Panc1 (cell line): ENCODE measurements around the gene OSGIN1. TPM values are rescaled to one million over a fixed set of nuclear protein-coding genes. Genes with fewer than 3 reads are reported as not detected.

Experiments used
- ATAC-seq: fragments of 200-7000 bp; cut with Tn5 transposase; 2 replicates; pipeline ENCODE4 v1.9.1; 2020; ENCODE audit warnings: mild to moderate bottlenecking, moderate library complexity
- BruUV-seq: library from RNA; stranded (reverse); fragments of 400-500 nt; replicated peaks from 2 replicates; lab custom pipeline; 2021; lab: Mats Ljungman, UMichigan
- CTCF ChIA-PET: fragments of 300-600 bp; sonication (Branson Sonifier 250); formaldehyde crosslinking; loops from one replicate; lab custom pipeline; 2022; ENCODE audit warnings: antibody characterized with exemption; lab: Charles Lee
- POLR2A ChIA-PET: fragments of 300-600 bp; sonication (Branson Sonifier 250); formaldehyde crosslinking; loops from one replicate; lab custom pipeline; 2022; ENCODE audit warnings: antibody characterized with exemption; lab: Charles Lee
- DNase-seq: peaks from one replicate; pipeline ENCODE4 v3.0.0-alpha.2; 2010; ENCODE audit warnings: low read depth, low spot score
- H3K27ac ChIP-seq: 2 replicates; pipeline ENCODE4 v1.5.1; 2011; ENCODE audit warnings: mild to moderate bottlenecking, low read length, inconsistent platforms
- H3K27me3 ChIP-seq: fragments of 200-500 bp; sonication (Bioruptor generic); 2 replicates; pipeline ENCODE4 v1.6.0; 2014; ENCODE audit warnings: low read length, inconsistent platforms; ENCODE audit not compliant: control insufficient read depth, insufficient read depth
- H3K36me3 ChIP-seq: fragments of 200-500 bp; sonication (Bioruptor generic); 2 replicates; pipeline ENCODE4 v1.5.1; 2014; ENCODE audit warnings: inconsistent platforms, mild to moderate bottlenecking, low read length, moderate library complexity; ENCODE audit not compliant: control insufficient read depth, insufficient read depth
- H3K4me1 ChIP-seq: 2 replicates; pipeline ENCODE4 v1.5.1; 2011; ENCODE audit warnings: inconsistent platforms, mild to moderate bottlenecking, low read length, moderate library complexity; ENCODE audit not compliant: control insufficient read depth, insufficient read depth
- H3K4me3 ChIP-seq, 2 experiments: 2 replicates each; pipeline ENCODE4 v1.5.1; 2011 to 2012; ENCODE audit warnings: low read depth in 2 of 2, low read length in 2 of 2, mild to moderate bottlenecking in 2 of 2, inconsistent platforms in 1 of 2, moderate library complexity in 1 of 2
- H3K9me3 ChIP-seq: fragments of 200-500 bp; sonication (Bioruptor generic); 2 replicates; pipeline ENCODE4 v1.5.1; 2014; ENCODE audit warnings: low read depth, mild to moderate bottlenecking, inconsistent platforms, low read length, moderate library complexity; ENCODE audit not compliant: control insufficient read depth, insufficient read depth
- POLR2AphosphoS5 ChIP-seq: IDR thresholded peaks from 2 replicates; pipeline ENCODE4 v1.6.1; 2012; ENCODE audit warnings: mild to moderate bottlenecking, low read depth, low read length, moderate library complexity
- SIN3A ChIP-seq: IDR thresholded peaks from 2 replicates; pipeline ENCODE4 v1.6.1; 2012; ENCODE audit warnings: low read depth, mild to moderate bottlenecking, low read length, moderate library complexity, borderline replicate concordance; ENCODE audit not compliant: insufficient read depth
- TCF7L2 ChIP-seq: IDR thresholded peaks from 2 replicates; pipeline ENCODE4 v1.6.1; 2011; ENCODE audit warnings: mild to moderate bottlenecking, low read depth, low read length, inconsistent platforms
- in situ Hi-C: cut with HindIII; loops from 2 replicates; pipeline ENCODE4 v1.10.0; 2016; ENCODE audit warnings: low sequenced_read_pairs, low pct_unique_long_range_greater_than_20kb
- intact Hi-C: fragments of 100-400 bp; cut with micrococcal nuclease; formaldehyde crosslinking; loops from one replicate; pipeline ENCODE4 v1.10.0; 2022; ENCODE audit not compliant: unreplicated experiment
- total RNA-seq: library from RNA; stranded (reverse); gene quantifications from one replicate; pipeline ENCODE4 v1.2.1, GENCODE V29; 2021; ENCODE audit not compliant: unreplicated experiment
- TF ChIP-seq, protein P1 (sequence below), 2 experiments: IDR thresholded peaks; 2 replicates each; pipeline ENCODE4 v1.6.1; 2011 to 2012; ENCODE audit warnings: low read depth in 2 of 2, control low read depth in 1 of 2, low read length in 1 of 2, mild to moderate bottlenecking in 1 of 2, moderate library complexity in 1 of 2; ENCODE audit not compliant: insufficient read depth in 1 of 2
- TF ChIP-seq, protein P2 (sequence below): fragments of 450-650 bp; IDR thresholded peaks from 2 replicates; pipeline ENCODE4 v1.5.1; 2017; ENCODE audit warnings: mild to moderate bottlenecking

The OSGIN1 gene
- total RNA-seq, 1 experiment from 2014 or later = 4.9 TPM

DNA sequence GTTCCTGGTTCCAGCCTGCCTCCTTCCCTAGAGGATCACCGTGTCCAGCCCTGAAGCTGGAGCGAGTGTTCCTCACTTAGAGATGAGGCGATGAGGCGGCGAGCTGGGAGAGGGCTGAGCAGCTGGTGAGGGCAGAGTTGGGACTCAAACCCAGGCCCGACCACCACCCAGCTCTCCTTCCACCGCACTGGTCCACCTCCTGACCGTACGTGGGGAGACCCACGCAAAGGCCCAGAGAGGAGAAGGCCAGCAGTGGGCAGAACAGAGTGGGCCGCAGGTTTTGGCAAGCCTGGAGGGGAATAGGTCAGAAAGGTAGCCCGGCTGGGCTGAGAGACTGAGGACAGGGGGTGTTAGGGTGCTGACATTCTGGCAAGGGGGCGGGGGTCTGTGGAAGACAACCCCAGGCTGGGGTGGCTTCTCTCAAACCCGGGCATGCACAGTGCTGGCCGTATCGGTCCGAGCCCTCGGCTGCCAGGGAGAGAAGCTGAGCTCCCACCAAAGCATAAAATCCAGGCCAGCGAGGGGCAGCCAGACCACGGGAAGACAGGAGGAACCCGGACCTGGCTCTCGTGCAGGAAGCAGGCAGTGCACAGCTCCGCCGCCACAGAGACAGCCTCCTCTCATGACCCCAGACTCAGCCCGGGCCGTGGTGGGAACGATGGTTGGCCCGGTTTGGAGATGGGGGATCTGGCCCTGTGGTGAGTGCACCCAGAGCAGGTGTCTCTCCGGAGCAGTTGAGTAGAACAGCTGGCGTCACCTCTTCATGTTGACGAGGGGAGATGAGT is 29.3 kb upstream of the OSGIN1 start:
- BruUV-seq = no TSS peak
- no peaks in the 10 kb centered on the region for H3K27me3 ChIP-seq
- H3K36me3 ChIP-seq = no peaks in the 10 kb centered on the region
- ATAC-seq (no peak), DNase-seq (no peak)
- H3K4me1 ChIP-seq = peaks cover 6% of the 10 kb centered on the region
- in situ Hi-C loops (no loop called here), intact Hi-C loops (no loop called here)
- no peak overlapping the region for H3K4me3 ChIP-seq
- H3K9me3 ChIP-seq = no peaks in the 10 kb centered on the region
- CTCF ChIA-PET = interaction anchor here (0.5 to 0.6 kb wide), 2 partner anchors 46 to 109 kb away, joined by 5 to 14 read pairs; no protein-coding TSS in a partner anchor
- POLR2A ChIA-PET = no interaction called here
- TF ChIP-seq TCF7L2 (no peak), SIN3A (no peak), POLR2AphosphoS5 (no peak)
- TF ChIP-seq, protein P1, sequence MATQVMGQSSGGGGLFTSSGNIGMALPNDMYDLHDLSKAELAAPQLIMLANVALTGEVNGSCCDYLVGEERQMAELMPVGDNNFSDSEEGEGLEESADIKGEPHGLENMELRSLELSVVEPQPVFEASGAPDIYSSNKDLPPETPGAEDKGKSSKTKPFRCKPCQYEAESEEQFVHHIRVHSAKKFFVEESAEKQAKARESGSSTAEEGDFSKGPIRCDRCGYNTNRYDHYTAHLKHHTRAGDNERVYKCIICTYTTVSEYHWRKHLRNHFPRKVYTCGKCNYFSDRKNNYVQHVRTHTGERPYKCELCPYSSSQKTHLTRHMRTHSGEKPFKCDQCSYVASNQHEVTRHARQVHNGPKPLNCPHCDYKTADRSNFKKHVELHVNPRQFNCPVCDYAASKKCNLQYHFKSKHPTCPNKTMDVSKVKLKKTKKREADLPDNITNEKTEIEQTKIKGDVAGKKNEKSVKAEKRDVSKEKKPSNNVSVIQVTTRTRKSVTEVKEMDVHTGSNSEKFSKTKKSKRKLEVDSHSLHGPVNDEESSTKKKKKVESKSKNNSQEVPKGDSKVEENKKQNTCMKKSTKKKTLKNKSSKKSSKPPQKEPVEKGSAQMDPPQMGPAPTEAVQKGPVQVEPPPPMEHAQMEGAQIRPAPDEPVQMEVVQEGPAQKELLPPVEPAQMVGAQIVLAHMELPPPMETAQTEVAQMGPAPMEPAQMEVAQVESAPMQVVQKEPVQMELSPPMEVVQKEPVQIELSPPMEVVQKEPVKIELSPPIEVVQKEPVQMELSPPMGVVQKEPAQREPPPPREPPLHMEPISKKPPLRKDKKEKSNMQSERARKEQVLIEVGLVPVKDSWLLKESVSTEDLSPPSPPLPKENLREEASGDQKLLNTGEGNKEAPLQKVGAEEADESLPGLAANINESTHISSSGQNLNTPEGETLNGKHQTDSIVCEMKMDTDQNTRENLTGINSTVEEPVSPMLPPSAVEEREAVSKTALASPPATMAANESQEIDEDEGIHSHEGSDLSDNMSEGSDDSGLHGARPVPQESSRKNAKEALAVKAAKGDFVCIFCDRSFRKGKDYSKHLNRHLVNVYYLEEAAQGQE (IDR thresholded peaks at IDR 0.05; ENCODE audit: insufficient read depth in 1 of 2, low read depth in 2 of 2, low read length in 1 of 2) = no peak
- TF ChIP-seq, protein P2, sequence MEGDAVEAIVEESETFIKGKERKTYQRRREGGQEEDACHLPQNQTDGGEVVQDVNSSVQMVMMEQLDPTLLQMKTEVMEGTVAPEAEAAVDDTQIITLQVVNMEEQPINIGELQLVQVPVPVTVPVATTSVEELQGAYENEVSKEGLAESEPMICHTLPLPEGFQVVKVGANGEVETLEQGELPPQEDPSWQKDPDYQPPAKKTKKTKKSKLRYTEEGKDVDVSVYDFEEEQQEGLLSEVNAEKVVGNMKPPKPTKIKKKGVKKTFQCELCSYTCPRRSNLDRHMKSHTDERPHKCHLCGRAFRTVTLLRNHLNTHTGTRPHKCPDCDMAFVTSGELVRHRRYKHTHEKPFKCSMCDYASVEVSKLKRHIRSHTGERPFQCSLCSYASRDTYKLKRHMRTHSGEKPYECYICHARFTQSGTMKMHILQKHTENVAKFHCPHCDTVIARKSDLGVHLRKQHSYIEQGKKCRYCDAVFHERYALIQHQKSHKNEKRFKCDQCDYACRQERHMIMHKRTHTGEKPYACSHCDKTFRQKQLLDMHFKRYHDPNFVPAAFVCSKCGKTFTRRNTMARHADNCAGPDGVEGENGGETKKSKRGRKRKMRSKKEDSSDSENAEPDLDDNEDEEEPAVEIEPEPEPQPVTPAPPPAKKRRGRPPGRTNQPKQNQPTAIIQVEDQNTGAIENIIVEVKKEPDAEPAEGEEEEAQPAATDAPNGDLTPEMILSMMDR = no peak
- no peak overlapping the region for H3K27ac ChIP-seq

DNA sequence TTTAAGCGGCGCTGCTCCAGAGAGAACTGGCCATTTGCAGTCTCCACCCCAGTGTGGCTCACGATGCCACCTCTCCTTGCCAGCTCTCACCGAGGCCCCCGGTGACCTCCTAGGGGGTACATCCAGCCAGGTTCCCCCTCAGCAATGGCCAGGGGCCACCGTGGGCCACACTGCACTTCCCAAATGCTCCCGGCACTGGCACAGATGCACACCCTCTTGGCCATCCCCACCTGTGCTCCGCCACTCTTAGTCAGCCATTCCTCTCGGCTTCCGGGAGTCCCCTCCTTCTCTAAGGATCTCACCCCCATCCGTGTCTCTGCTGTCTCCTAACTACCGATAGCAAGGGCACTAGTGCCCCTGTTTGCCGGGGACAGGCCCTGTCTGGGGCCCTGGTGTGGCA is 28.4 kb upstream of the OSGIN1 start:
- Histone ChIP-seq H3K36me3 (no peaks in the 10 kb centered on the region), H3K9me3 (no peaks in the 10 kb centered on the region), H3K4me1 (peaks cover 6% of the 10 kb centered on the region), H3K27me3 (no peaks in the 10 kb centered on the region), H3K4me3 (no peak overlapping the region), H3K27ac (no peak overlapping the region)
- in situ Hi-C loops (no loop called here), intact Hi-C loops (no loop called here)
- no TSS peak for BruUV-seq
- ATAC-seq (no peak), DNase-seq (no peak)
- ChIA-PET POLR2A (no interaction called here), CTCF (interaction anchor here (0.5 kb wide), 1 partner anchor 45 kb away, joined by 14 read pairs; no protein-coding TSS in a partner anchor)
- no peak for TF ChIP-seq SIN3A
- TF ChIP-seq TCF7L2 = no peak
- TF ChIP-seq, protein P2 = no peak
- TF ChIP-seq POLR2AphosphoS5 = no peak
- TF ChIP-seq, protein P1 (IDR thresholded peaks at IDR 0.05; ENCODE audit: insufficient read depth in 1 of 2, low read depth in 2 of 2, low read length in 1 of 2) = no peak
